GM18520 (cell line): ENCODE results near the gene MTCH1.

Experiments used
- ATAC-seq: cut with Tn5 transposase; IDR thresholded peaks from one replicate; pipeline ENCODE4 v1.9.1; 2021; ENCODE audit not compliant: unreplicated experiment

Gene MTCH1

DNA sequence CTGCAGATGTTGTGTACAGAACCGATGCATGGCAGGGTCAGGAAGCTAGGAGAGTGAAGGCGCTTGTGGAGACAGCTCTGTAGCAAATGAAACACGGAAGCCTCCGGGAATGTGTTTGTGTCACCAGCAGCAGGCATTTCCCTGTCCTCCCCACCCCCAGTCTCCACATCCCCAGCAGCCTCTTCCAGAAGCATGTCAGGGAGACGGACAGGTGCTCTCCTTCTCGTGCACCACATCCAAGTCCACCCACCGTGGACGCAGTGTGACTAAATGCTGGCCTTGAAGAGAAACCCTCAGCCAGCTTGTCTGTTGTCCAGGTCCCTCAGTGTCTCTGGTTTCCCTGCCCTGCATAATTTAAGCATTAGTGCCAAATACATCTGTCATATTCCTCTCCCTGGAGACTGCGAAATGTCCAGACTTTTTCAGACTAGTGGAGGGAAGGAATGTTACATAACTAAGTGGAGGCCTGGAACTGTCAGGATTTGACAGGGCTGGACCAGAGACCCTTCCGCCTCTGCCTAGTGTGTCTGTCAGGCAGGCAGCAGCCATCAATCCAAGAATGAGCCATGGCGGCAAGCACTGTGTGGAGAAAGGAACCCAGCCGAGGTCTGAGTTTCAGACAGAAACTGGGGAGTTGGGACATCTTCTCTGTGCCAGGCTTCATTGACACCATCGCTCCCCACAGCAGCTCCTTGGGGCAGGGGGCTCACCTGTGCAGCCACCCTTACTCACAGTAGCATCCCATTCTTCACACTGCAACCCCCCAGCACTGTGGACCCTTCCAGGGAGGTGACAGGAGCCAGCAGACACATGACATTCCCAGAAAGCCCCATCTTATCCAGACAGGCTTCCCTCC is 58.1 kb downstream of the MTCH1 start:
- no peak for ATAC-seq

- no peak for ATAC-seq
Observed at GRCh38 chr6:36926708-36927513, 59.1 kb downstream of the MTCH1 start.

DNA sequence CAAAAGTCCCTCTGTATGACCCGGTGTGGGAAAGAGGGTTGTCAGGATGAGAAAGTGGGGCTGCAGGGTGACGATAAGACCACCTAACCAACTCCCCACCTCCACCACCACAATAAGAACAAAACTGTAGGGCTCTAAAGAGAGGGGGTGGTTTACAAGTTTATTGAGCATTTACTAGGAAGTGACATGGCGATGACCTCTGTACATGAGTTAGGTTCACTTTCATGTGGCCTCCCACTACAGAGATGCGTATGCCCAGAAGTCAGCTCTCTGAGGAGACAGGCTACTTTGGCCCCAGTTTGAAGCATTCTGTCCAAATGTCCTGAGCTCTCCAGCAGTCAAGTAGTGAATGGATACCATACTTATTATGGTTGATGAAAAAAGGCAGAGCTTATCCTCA is 60.2 kb downstream of the MTCH1 start:
- no peak for ATAC-seq

GRCh38 chr6:36924778-36925374 is 61.1 kb downstream of the MTCH1 start:
- no peak for ATAC-seq

GRCh38 chr6:36924131-36924530 is 61.9 kb downstream of the MTCH1 start:
- no peak for ATAC-seq

DNA sequence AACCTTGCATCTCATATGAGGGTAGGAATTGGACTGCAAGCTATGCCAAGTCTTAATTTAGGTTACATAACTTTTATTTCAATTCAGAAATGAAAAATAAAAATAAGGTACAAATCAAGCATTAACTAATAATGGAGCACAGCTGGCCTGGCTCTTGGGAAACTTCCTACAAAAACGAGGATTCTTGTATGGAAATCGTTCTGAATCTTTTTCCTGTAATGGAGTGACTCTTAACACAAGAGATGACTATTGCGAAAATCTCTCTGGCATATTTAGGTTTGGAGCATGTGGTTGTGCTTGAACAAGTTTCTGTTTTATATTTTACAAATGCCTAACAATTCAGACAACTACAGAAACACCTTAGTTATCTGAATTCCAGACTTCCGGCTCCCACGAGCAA is 65.5 kb downstream of the MTCH1 start:
- ATAC-seq = no peak

- no peak for ATAC-seq
Observed at GRCh38 chr6:36920049-36920448, 65.9 kb downstream of the MTCH1 start.
